ENCODE results near the gene MYRIP.

GRCh38 chr3:40211579-40211978 is 402.2 kb downstream of the MYRIP start:
- TF ChIP-seq CTCF (IDR thresholded peaks at IDR 0.05; ENCODE audit: low read depth, low read length) (no peak), POLR2A (IDR thresholded peaks at IDR 0.05; ENCODE audit: extremely low read depth, insufficient read length) (no peak), MYC (IDR thresholded peaks at IDR 0.05; ENCODE audit: low read depth, low read length) (no peak), MAX (IDR thresholded peaks at IDR 0.05; ENCODE audit: low read depth, low read length) (no peak)
